Right renal pelvis (tissue), 4 donors: ENCODE measurements around the gene DACH1. TPM values are rescaled to one million over a fixed set of nuclear protein-coding genes. Genes with fewer than 3 reads are reported as not detected.

Experiments used
- DNase-seq, 4 donors: peaks; one replicate each; pipeline ENCODE4 v3.0.0-alpha.2; 2013; ENCODE audit warnings: low read depth in 4 of 4, low spot score in 3 of 4, missing footprints in 1 of 4
- polyA plus RNA-seq, 4 donors: library from polyadenylated mRNA; unstranded; fragments of 120-200 nt; gene quantifications; one replicate each; pipeline ENCODE4 v1.2.1, GENCODE V29; 2013; ENCODE audit not compliant: insufficient read length in 4 of 4

Gene DACH1
- polyA plus RNA-seq, 4 donors: 107 to 136 (median 124) TPM

DNA sequence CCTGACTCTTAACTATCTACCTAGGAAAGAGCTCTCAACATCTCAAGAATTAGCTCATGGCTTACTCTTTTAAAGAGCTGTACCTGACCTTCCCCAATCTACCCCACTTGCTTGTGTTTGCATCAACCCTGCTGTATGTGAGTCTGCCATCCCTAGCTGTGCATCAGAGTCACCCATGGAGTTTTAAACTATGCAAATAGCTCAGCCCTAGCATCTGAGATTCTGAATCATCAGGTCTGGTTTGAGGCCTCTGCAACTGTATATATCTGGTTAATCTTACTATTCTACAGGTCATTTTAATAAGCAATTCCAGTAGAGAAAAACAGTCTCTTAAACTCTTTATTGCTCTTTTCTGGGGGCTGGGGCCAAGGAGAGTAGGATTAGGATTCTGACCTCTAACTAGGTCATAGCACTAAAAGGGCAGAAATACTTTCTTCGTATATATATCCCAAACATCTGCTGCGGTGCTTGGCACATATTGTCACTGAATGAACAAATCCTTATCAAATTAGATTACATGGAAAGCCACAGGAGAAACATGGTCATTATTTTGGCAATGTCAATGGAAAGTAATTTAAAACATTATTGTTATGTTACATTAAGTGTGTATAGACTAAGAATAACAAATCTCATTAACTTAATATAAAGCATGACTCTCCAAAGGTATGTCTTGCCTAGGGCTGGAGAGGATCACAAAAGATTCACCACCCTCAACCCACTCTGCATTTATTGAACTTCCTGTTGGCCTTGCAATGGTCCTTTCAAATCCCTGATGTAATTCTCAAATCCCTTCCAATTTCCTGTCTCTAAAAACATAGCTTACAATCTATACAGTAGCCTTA is 232.2 kb downstream of the DACH1 start:
- no peak for DNase-seq

DNA sequence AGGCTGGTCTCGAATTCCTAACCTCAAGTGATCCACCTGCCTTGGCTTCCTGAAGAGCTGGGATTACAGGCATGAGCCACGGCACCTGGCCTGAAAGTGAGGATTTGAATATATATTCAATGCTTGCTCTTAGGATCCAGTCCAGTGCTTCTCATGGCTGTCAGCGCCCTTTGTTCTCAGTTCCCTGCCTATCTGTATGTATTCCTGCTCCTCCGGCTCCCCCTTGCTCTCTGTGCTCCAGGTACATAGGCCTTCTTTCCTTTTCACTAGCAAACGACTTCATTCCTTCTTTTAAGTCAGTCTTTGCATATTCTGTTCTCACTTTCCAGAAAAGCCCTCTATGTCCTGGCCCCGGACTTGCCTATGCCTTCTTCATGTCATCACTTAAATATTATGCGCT is 232.8 kb downstream of the DACH1 start:
- DNase-seq: no peak

DNA sequence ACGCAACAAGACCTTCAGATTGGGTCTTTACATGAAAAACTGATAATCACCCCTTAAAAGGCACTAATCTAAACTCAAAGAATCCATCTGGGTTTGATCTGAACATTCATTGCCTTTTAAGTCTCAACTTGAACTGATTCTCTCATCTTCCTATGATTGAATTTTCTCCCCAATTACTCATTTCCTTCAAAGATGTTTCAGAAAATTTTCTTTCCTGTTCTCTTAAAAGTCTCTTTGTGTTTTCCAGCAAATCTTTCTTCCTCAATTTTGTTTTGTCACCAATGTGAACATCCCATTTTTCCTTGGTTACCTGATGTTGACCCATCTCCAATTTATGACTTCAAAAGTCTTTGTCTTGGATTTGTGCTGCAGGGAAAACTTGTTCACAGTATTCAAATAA is 234.3 kb downstream of the DACH1 start:
- DNase-seq: no peak

DNA sequence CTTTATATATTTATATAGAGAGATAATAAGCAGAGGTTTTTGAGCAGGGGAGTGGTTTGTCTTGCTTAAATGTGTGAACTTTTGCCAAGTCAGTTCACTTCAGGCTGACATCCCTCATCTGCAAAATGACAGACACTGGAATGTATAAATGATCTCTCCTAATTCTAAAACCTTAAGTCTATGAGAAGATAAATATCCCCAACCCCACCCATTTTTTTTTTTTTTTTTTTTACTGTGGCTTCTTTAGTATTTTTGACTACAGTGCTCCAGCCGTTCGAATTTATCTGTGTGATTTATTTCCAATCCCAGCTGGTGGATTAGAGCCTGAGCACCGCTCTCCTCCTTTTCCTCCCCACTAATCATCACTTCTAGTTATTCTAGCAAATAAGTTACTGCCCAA is 234.8 kb downstream of the DACH1 start:
- no peak for DNase-seq

DNA sequence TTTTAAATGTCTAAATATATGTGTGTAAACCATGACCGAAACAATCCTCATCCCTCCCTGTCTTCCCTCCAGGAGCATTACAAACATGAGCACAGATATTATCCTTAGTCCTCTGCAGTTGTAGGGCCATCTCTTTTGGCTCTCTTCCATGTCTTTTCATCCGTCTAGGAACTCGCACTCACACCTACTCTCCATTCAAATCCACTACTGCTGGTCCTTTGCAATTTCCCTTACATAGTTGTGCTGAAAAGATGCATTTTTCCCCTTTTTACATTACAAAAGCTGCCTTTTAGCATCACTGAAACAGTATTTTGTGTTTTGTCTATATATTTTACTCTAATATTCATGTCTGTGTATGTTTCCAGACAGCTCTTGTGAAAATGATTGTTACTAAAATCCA is 237.8 kb downstream of the DACH1 start:
- no peak for DNase-seq

DNA sequence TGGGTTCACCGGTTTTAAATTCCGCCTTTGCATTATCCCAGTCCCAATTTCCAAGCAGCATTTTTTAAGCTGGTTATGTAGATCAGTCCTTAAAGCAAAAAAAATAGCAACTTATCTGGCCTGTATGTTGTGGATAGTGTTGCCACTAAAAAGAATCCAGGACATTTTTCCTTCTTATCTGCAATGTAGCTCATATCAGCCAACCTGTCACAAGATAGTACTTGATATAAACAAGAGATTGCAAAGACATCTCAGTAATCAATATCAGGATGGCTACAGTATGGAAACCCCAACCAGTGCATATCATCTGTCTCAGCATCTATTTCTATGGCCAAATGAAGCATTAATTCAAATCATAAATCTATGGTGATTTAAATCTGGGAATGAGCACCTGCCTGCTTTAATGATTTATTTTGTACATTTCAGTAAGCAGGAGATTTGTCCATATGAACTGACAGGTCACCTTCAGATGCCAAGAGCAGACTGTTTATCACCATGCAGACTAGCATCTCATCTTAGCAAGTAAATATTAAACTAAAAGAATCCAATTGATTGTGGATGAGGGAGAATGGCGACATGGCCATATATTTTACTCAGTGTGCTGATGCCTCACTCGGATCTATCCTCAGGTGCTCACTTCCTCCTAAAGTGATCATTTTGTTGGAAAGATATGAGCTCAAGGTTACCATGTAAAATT is 240.4 kb downstream of the DACH1 start:
- DNase-seq: no peak

DNA sequence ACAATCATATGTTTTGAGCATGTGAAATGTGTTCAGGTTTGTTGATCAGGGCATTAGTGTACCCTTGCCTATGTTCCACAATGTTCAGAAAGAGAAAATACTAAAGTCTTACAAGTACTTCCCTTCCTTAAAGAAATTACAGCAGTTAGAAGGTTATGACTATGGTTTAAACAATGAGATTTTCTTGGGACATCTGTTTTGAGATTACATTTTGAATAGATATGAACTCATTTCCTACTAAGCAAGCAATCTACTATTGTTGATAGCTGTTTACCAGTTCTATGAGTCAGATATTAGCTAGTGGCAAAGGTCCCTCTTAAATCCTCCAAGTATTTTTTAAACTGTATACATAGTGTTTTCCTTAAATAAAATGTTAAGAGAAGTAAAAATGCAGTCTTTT is 241.3 kb downstream of the DACH1 start:
- DNase-seq: no peak

DNA sequence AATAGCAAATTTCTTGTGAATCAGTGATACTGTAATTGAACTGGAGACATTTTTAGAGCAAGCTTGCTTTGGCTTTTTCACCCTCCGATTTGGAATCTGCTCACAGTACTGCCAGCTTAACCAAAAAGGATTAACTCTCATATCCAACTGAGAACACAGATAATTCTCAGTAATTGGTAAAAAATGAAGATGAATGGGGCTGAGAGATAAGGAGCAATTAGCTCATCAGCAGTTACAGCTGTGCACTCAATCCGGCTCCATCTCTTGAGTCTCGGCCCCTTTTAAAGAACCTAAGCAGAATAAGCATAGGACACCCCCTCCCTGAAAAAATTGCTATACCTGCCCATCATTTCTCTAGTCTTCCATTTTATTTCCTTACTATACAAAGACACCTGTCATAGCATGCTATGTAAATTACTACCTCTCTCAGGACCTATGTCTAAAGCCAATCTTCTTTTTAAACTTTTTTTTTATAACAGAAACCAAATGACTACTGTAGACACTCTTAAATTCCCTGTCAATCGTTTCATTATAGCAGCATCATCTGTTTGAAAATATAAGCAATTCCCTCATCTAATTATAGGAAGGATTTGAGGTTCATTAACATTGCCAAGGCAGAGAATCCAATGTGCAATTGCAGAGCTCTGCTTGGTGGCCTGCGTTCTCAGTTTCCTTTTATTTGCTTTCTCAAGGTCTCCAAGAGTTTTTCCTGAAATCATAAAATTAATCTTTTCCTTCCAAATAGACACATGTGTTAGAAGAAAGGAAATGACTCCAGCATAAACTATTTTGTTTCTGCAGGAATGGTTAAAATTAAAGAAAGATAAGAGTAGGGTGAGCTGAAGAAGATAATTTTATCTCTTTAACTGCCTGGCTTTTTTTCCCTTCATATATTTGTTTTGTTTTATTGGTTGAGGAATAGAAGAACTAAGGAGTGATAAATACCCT is 242.1 kb downstream of the DACH1 start:
- DNase-seq: no peak

DNA sequence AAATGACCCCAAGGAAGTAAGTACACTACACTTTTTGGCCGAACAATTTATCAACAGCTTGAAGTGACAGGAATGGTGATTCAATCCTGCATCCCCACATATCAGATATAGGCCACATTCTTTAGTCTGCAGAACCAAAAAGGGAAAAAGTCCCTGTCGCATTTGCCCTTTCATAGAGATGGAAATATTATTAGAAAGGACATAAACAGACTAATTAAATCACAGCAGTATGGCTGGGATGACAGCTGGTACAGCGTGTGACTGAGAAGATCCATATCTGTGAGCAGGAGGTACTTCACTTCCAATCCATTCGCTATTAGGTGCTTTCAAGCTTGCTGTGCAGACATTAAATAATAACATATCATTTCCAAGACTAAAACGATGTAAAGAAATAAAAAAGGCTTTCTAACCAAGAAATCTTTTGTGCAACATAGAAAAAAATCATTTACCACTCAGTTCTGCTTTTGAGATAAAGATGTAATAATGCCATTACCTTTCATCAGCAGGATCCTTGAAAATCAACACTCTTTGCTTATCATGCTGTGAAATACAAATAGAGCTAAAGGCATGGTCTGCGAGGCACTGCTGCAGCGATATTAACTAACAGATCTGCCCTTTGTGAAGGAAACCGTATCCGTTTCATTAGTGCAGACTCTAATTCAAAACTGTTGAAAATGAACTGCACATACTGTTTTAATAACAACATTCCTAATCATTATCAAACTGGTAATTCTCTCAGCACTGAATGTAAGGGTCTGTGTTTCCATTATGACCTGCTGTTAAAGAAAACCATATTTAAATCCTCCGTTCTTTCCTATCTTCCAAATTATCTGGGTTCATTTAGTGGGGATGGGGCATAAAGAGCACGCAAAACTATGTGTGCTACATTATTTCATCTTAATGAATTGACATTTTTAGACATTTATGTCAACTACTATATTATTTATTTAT is 245.6 kb downstream of the DACH1 start:
- no peak for DNase-seq

DNA sequence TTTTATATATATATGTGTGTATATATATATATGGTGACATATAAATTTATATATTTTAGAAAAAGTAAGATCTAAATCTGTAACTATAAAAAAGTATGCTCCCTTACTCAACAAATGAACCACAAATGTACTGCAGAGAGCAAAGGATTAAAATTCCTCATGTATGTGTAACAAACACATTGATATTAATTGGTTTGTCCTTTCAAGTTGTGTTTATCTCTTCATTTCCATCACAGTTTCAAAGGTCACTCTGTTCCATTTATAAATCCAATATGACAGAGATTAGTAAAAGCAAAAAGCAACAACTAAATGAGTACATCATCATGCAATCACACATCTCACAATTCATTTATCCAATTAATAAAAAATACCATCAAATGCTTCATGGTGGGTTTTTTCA is 247.9 kb downstream of the DACH1 start:
- no peak for DNase-seq

DNA sequence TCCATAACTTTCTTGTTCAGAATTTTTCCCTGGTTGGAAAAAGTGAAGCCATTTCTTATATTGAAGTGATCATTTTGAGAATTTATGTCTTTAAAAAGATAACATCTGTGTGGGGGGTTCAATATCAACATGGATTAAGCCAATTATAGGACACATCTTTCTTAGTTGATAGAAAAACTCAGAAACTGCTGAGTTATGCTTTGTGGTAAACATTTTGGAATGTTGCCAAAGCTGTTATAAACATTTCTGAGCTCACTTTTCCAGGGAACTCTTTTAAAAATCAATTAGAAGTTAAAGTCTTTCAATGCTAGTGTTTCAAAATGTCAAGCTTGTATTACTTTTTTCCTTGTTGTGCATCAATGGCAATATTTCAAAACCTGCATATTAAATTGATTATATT is 248.8 kb downstream of the DACH1 start:
- no peak for DNase-seq

DNA sequence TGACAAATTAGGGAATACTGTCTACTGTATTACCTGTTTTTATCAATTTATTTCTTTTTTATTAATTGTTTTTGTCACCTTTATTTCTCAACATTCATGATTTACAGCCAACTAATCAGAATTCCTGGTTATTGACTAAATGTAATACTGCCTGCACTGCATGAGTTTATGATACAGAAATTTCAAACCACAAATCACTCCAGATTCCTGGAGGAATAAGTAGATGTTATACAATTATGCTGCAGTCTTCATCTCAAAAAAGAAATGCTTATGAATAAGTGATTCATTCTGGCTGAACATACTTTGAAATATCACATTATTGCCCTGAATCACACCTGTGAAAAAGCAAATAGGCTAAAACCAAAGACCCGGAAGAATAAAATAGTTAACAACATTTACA is 249.7 kb downstream of the DACH1 start:
- no peak for DNase-seq

DNA sequence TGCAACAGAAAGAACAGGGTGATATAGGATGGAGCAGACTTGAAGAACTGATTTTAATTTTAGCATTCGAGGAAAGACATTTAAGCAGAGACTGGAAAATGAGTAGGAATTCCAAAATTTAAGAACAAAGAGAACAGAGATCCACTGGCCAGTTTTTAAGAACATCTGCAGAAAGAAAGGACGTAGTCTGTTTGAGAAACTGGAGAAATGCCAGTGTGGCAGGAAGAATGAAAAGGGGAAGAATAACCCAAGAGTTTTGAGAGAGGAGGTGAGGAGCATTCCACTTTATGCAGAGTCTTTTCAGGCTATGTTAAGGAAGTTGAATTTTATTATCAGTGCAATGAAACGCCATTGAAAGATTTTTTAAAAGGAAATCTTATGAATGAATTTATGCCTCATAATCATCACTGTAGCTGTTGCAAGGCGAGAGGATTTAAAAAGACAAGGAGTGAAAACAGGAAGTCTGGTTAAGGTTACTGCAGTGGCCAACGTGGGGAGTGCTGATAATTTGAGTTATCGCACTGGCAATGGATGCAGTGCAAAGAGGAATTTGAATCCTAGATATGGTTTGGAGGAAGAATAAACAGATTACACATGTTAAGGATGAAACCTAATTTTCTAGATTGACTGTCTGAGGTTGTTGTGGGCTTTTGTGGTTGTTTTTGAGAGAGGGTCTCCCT is 253.8 kb downstream of the DACH1 start:
- DNase-seq: no peak

DNA sequence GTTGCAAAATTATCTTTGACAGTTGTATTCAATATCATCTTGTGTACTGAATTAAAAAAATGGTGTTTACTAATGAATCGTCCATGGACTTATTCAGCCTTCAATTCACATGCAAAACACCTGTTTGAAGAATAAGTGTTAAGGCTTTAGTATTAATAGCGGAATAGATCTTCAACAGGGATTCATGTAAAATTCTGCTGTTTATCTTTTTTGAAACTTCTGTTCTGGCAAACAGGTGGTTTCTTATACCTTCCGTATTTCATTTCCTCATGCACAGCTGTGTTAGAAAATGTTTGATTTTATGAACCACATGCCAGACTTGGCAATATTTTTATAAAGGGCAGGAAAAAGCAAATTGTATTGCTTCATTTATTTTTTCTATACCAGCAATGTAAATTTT is 255.7 kb downstream of the DACH1 start:
- DNase-seq: no peak

DNA sequence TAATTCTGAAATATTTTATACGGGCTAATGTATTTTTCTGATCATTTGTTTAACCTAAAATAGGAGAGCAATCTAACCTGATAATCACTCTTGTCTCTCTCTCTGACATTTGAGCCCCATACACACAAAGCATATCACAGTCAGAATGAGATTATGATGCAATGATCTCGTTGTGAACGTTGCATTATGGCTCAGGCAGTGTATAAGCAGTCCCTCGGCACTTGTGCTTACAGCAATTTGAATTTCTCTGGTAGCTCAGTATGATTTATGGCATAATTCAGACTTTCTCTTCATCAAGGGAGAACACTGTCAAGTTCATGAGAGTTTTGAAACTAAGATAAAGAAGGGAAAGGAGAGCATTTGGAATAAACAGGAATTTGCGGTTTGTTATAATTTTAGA is 256.1 kb downstream of the DACH1 start:
- DNase-seq: no peak

DNA sequence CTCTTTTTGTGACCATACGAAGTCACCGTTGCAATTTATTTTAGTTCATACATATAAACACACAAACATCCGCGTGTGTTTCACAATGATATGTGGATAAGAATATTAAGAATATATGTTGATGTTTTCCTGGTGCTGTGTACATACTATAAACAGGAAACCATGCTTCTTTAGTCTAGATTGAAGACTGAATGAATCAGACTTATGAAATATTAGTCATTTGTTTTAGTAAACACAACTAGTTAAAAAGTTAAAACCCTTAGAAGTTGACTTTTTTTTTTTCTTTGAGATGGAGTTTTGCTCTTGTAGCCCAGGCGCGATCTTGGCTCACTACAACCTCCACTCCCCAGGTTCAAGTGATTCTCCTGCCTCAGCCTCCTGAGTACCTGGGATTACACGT is 257.7 kb downstream of the DACH1 start:
- no peak for DNase-seq

DNA sequence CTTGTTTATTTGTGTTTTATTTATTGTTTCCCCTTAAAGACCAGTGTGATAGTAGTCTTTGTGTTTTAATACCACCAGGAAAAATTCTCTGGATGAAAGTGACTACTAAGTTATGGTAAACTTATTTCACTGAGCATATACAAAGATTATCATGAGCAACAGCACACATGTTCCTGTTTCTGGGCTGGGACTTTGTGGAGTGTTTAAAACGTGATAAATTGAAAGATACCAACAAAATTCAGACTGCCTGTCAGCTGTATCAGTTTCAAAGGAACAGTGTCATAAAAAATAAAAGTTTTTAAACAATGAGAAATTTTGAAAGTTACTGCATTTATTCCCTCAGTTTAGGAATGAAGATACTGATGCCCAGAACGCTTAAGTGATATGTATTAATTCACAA is 259.4 kb downstream of the DACH1 start:
- no peak for DNase-seq

DNA sequence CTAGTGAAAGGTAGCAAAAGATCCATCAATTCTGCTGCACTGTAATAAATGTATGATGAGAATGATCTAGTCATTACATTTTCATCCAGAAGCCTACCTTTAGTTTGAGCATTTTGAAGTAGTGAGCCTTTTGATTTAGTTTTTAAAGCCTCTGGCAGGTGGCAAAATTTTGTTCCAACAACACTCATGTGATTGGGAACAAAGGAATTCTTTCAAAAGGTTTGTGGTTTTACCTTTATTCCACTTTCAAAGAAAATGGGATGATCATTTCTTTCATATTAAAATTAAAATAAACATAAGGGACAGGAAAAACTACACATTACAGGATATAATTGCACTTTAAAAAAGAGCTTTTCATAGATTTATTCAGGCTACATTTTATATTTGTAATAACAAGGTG is 260.2 kb downstream of the DACH1 start:
- no peak for DNase-seq

DNA sequence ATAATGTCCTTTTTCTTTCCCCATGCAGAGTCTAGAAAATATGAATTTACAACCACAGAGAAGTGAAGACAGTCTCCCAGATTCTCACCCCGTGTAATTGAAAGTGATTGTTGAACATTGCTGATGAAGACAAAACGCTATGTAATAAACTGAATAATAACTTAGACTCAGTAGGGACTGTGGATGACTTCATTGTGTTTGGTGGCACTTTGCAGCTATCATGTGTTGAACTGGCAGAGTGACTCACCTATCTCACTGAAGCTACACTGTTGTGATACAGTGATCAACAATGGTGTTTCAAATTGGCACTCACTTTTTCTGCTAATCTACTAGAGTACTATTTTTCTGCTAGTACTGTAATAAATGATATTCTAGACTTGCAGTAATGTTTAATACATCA is 261.3 kb downstream of the DACH1 start:
- no peak for DNase-seq

DNA sequence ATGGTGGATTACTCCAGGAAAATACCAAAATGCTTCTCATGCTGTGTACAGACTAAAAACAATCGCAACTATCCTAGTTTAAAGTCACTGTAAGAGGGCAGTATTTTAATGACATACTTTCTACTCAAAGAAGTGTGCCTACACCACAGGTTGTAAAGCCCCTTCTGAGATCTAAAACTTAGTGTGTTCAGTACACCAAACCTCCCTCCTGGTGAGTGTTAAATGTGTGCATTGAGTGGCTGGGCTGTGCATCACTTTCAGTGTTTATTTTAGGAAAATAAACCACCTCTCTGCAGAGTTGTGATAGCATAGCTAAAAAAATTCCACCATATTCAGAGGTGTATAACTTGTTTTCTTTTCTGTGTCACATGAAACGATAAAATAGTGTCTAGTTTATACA is 263.7 kb downstream of the DACH1 start:
- DNase-seq: no peak
